Hepatocyte (in vitro differentiated cells): ENCODE data around the gene RNF41.

Experiments used
- CTCF ChIP-seq: fragments of 200-600 bp; sonication (generic); IDR thresholded peaks from 2 replicates; pipeline ENCODE4 v1.5.1; 2016; ENCODE audit warnings: antibody characterized with exemption, mild to moderate bottlenecking; ENCODE audit not compliant: poor library complexity
- EZH2 ChIP-seq: fragments of 200-600 bp; sonication (generic); IDR thresholded peaks from 2 replicates; pipeline ENCODE4 v1.6.1; 2016; ENCODE audit warnings: antibody characterized with exemption, mild to moderate bottlenecking, borderline replicate concordance

- TF ChIP-seq CTCF (no peak), EZH2 (no peak)
Measured at GRCh38 chr12:56189918-56190694, 31.6 kb downstream of the RNF41 start.
